Neutrophil (primary cell): ENCODE results near the gene APBA2.

Source experiments
- H3K27ac ChIP-seq: fragments of 200-600 bp; sonication (generic); 2 replicates; pipeline ENCODE4 v1.5.1; 2016; ENCODE audit warnings: mild to moderate bottlenecking, moderate library complexity
- H3K27me3 ChIP-seq: fragments of 200-600 bp; sonication (generic); 2 replicates; pipeline ENCODE4 v1.6.0; 2016; ENCODE audit warnings: mild to moderate bottlenecking
- H3K36me3 ChIP-seq: fragments of 200-600 bp; sonication (generic); 2 replicates; pipeline ENCODE4 v1.5.1; 2017
- H3K4me1 ChIP-seq, 2 experiments: fragments of 200-600 bp in 1 of 2; sonication (generic) in 1 of 2; 1 replicate in 1 of 2; 2 replicates in 1 of 2; pipeline versions ENCODE4 v1.5.1 to v1.6.1; 2013 to 2016; ENCODE audit warnings: low read depth in 1 of 2, low read length in 1 of 2, mild to moderate bottlenecking in 1 of 2, moderate library complexity in 1 of 2; ENCODE audit not compliant: control insufficient read depth in 1 of 2, insufficient read depth in 1 of 2
- H3K4me3 ChIP-seq, 2 experiments: fragments of 200-600 bp in 1 of 2; sonication (generic) in 1 of 2; 1 replicate in 1 of 2; 2 replicates in 1 of 2; pipeline ENCODE4 v1.5.1; 2013 to 2016; ENCODE audit warnings: low read depth in 1 of 2, low read length in 1 of 2, mild to moderate bottlenecking in 1 of 2, moderate library complexity in 1 of 2
- H3K9me3 ChIP-seq: fragments of 200-600 bp; sonication (generic); 2 replicates; pipeline ENCODE4 v1.5.1; 2016
- CTCF ChIP-seq: fragments of 200-600 bp; sonication (generic); IDR thresholded peaks from 2 replicates; pipeline ENCODE4 v1.5.1; 2016; ENCODE audit warnings: antibody characterized with exemption

The APBA2 gene

GRCh38 chr15:29095746-29096145 is 210.0 kb downstream of the APBA2 start:
- H3K4me1 ChIP-seq, result no peaks in the 10 kb centered on the region
- no peak overlapping the region for H3K4me3 ChIP-seq
- H3K27ac ChIP-seq, result no peak overlapping the region
- no peaks in the 10 kb centered on the region for H3K27me3 ChIP-seq
- no peak for TF ChIP-seq CTCF
- no peaks in the 10 kb centered on the region for H3K36me3 ChIP-seq
- no peaks in the 10 kb centered on the region for H3K9me3 ChIP-seq

- H3K27ac ChIP-seq, result no peak overlapping the region
- no peaks in the 10 kb centered on the region for H3K27me3 ChIP-seq
- H3K36me3 ChIP-seq, result no peaks in the 10 kb centered on the region
- no peak for TF ChIP-seq CTCF
- no peaks in the 10 kb centered on the region for H3K4me1 ChIP-seq
- no peaks in the 10 kb centered on the region for H3K9me3 ChIP-seq
- H3K4me3 ChIP-seq, result no peak overlapping the region
Measured at GRCh38 chr15:29097168-29097567, 211.4 kb downstream of the APBA2 start.

- no peak overlapping the region for H3K27ac ChIP-seq
- peaks cover 4% of the 10 kb centered on the region for H3K27me3 ChIP-seq
- no peaks in the 10 kb centered on the region for H3K36me3 ChIP-seq
- TF ChIP-seq CTCF, result no peak
- H3K9me3 ChIP-seq, result no peaks in the 10 kb centered on the region
- H3K4me1 ChIP-seq, result no peaks in the 10 kb centered on the region
- no peak overlapping the region for H3K4me3 ChIP-seq
Measured at GRCh38 chr15:29097971-29098370, 212.2 kb downstream of the APBA2 start.

- no peak overlapping the region for H3K27ac ChIP-seq
- H3K36me3 ChIP-seq, result no peaks in the 10 kb centered on the region
- no peak overlapping the region for H3K4me3 ChIP-seq
- peaks cover 10% of the 10 kb centered on the region for H3K27me3 ChIP-seq
- H3K4me1 ChIP-seq, result no peaks in the 10 kb centered on the region
- H3K9me3 ChIP-seq, result no peaks in the 10 kb centered on the region
- TF ChIP-seq CTCF, result no peak
Measured at GRCh38 chr15:29098652-29099051, 212.9 kb downstream of the APBA2 start.

- TF ChIP-seq CTCF, result no peak
- Histone ChIP-seq H3K4me3 (no peak overlapping the region), H3K27me3 (peaks cover 17% of the 10 kb centered on the region), H3K27ac (no peak overlapping the region), H3K36me3 (no peaks in the 10 kb centered on the region), H3K4me1 (no peaks in the 10 kb centered on the region), H3K9me3 (no peaks in the 10 kb centered on the region)
Measured at GRCh38 chr15:29099131-29099880, 213.5 kb downstream of the APBA2 start.
